ENCODE measurements around the gene SUN3. TPM values are rescaled to one million over a fixed set of nuclear protein-coding genes. Genes with fewer than 3 reads are reported as not detected.

The SUN3 gene
- total RNA-seq, 2 experiments from 2014 or later: 0.95 TPM; not detected in 1

- no peaks in the 10 kb centered on the region for H3K4me1 Mint-ChIP-seq (ENCODE audit: low read depth)
- H3K4me3 Mint-ChIP-seq: no peak overlapping the region
- ChIA-PET POLR2A (interaction anchor here (0.6 kb wide), 1 partner anchor 167 kb away, joined by 3 read pairs; no protein-coding TSS in a partner anchor), CTCF (interaction anchor here (1.3 to 1.4 kb wide), 2 partner anchors 21 to 155 kb away, joined by 3 to 5 read pairs; no protein-coding TSS in a partner anchor)
- ATAC-seq (no peak), DNase-seq (no peak)
- no peak overlapping the region for H3K27ac Mint-ChIP-seq
- no peaks in the 10 kb centered on the region for H3K27me3 Mint-ChIP-seq
- no peaks in the 10 kb centered on the region for H3K36me3 Mint-ChIP-seq (ENCODE audit: low read depth)
- TF ChIP-seq CTCF (IDR thresholded peaks at IDR 0.05): no peak
- no peaks in the 10 kb centered on the region for H3K9me3 Mint-ChIP-seq
- intact Hi-C loops (cut with micrococcal nuclease): no loop called here
Measured at GRCh38 chr7:47947355-47947749, 81.6 kb downstream of the SUN3 start.

GRCh38 chr7:47946581-47947354, 82.1 kb downstream of the SUN3 start:
- Mint-ChIP-seq H3K9me3 (no peaks in the 10 kb centered on the region), H3K4me1 (ENCODE audit: low read depth) (no peaks in the 10 kb centered on the region), H3K36me3 (ENCODE audit: low read depth) (no peaks in the 10 kb centered on the region), H3K27ac (no peak overlapping the region), H3K4me3 (no peak overlapping the region), H3K27me3 (no peaks in the 10 kb centered on the region)
- intact Hi-C loops (cut with micrococcal nuclease): no loop called here
- POLR2A ChIA-PET: interaction anchor here (0.6 kb wide), 1 partner anchor 167 kb away, joined by 3 read pairs; no protein-coding TSS in a partner anchor
- no peak for TF ChIP-seq CTCF (IDR thresholded peaks at IDR 0.05)
- CTCF ChIA-PET: no interaction called here
- no peak for DNase-seq
- ATAC-seq: peak; percentile 39

GRCh38 chr7:47945261-47946015, 83.5 kb downstream of the SUN3 start:
- intact Hi-C loops (cut with micrococcal nuclease): loop anchor here (2.0 kb wide), 1 partner anchor 165 kb away; no protein-coding TSS in a partner anchor
- Mint-ChIP-seq H3K27me3 (no peaks in the 10 kb centered on the region), H3K4me1 (ENCODE audit: low read depth) (no peaks in the 10 kb centered on the region), H3K9me3 (no peaks in the 10 kb centered on the region), H3K4me3 (no peak overlapping the region), H3K27ac (no peak overlapping the region), H3K36me3 (ENCODE audit: low read depth) (no peaks in the 10 kb centered on the region)
- ATAC-seq (peak; percentile 61), DNase-seq (peak; percentile 92)
- ChIA-PET POLR2A (interaction anchor here (0.6 kb wide), 1 partner anchor 137 kb away, joined by 3 read pairs; no protein-coding TSS in a partner anchor), CTCF (interaction anchor here (0.5 to 2.7 kb wide), 52 partner anchors 9 to 1222 kb away, joined by 3 to 56 read pairs (median 4); no protein-coding TSS in a partner anchor)
- peak; percentile 76 for TF ChIP-seq CTCF (IDR thresholded peaks at IDR 0.05)

- ChIA-PET POLR2A (interaction anchor here (0.6 kb wide), 1 partner anchor 138 kb away, joined by 3 read pairs; no protein-coding TSS in a partner anchor), CTCF (interaction anchor here (0.5 to 2.7 kb wide), 50 partner anchors 8 to 1222 kb away, joined by 3 to 56 read pairs (median 4); no protein-coding TSS in a partner anchor)
- Mint-ChIP-seq H3K27ac (no peak overlapping the region), H3K27me3 (no peaks in the 10 kb centered on the region), H3K4me3 (no peak overlapping the region), H3K4me1 (ENCODE audit: low read depth) (no peaks in the 10 kb centered on the region), H3K9me3 (no peaks in the 10 kb centered on the region), H3K36me3 (ENCODE audit: low read depth) (no peaks in the 10 kb centered on the region)
- intact Hi-C loops (cut with micrococcal nuclease): loop anchor here (2.0 kb wide), 1 partner anchor 166 kb away; no protein-coding TSS in a partner anchor
- no peak for DNase-seq
- no peak for ATAC-seq
- TF ChIP-seq CTCF (IDR thresholded peaks at IDR 0.05): no peak
Measured at GRCh38 chr7:47944536-47945260, 84.2 kb downstream of the SUN3 start.

Measured in activated CD8-positive, alpha-beta T cell treated with anti-CD3 and anti-CD28 coated beads for 36 hours (primary cell).